ENCODE data around the gene ULK4. TPM values are rescaled to one million over a fixed set of nuclear protein-coding genes. Genes with fewer than 3 reads are reported as not detected.

The ULK4 gene
- total and polyA plus RNA-seq, 9 of the 15 experiments (the other 6 are each of a cell fraction or from before 2014, with no cell fraction given), result 3.0 to 5.9 (median 3.5) TPM

GRCh38 chr3:41854956-41855355 is 106.9 kb downstream of the ULK4 start (continued):
- TF ChIP-seq BCLAF1 (IDR thresholded peaks at IDR 0.05; ENCODE audit: borderline replicate concordance in 1 of 2, control insufficient read depth in 1 of 2, low read depth in 2 of 2, low read length in 1 of 2) (no peak), RAD51 (IDR thresholded peaks at IDR 0.05; ENCODE audit: borderline replicate concordance, low read depth) (no peak), ZNF318 (IDR thresholded peaks at IDR 0.05; ENCODE audit: borderline replicate concordance in 1 of 2, low read depth in 1 of 2) (no peak), MAFG (tag; conservative IDR thresholded peaks at IDR 0.05) (no peak)

Data from K562 (cell line).